Measurements from ENCODE around the gene SPATA12. TPM values are rescaled to one million over a fixed set of nuclear protein-coding genes. Genes with fewer than 3 reads are reported as not detected.
"Not testable (repeated sequence)": the region's sequence is repeated elsewhere in the genome, so short reads cannot be mapped to it uniquely, and the experiment has no call there.

The SPATA12 gene
- total RNA-seq, 1 experiment from 2014 or later, result 1.0 TPM

- DNase-seq (ENCODE audit: low read depth), result no peak
- in situ Hi-C loops (cut with HindIII; ENCODE audit: low pct_unique_long_range_greater_than_20kb, low sequenced_read_pairs), result loop anchor here (25.0 kb wide), 1 partner anchor 90 kb away; no protein-coding TSS in a partner anchor
These were observed 17.3 kb downstream of the SPATA12 start for GRCh38 chr3:57077630-57078343.

- no peak for DNase-seq (ENCODE audit: low read depth)
- in situ Hi-C loops (cut with HindIII; ENCODE audit: low pct_unique_long_range_greater_than_20kb, low sequenced_read_pairs), result loop anchor here (25.0 kb wide), 1 partner anchor 91 kb away; no protein-coding TSS in a partner anchor
These were observed 17.8 kb downstream of the SPATA12 start for GRCh38 chr3:57078344-57078634.

GRCh38 chr3:57078635-57079473, 18.4 kb downstream of the SPATA12 start:
- DNase-seq (ENCODE audit: low read depth), result peak; percentile 65
- in situ Hi-C loops (cut with HindIII; ENCODE audit: low pct_unique_long_range_greater_than_20kb, low sequenced_read_pairs), result loop anchor here (25.0 kb wide), 1 partner anchor 92 kb away; no protein-coding TSS in a partner anchor

GRCh38 chr3:57079474-57079831, 19.0 kb downstream of the SPATA12 start:
- peak; percentile 42 for DNase-seq (ENCODE audit: low read depth)
- in situ Hi-C loops (cut with HindIII; ENCODE audit: low pct_unique_long_range_greater_than_20kb, low sequenced_read_pairs), result loop anchor here (25.0 kb wide), 1 partner anchor 92 kb away; no protein-coding TSS in a partner anchor

- DNase-seq (ENCODE audit: low read depth), result no peak
- in situ Hi-C loops (cut with HindIII; ENCODE audit: low pct_unique_long_range_greater_than_20kb, low sequenced_read_pairs), result loop anchor here (25.0 kb wide), 1 partner anchor 93 kb away; no protein-coding TSS in a partner anchor
These were observed 19.7 kb downstream of the SPATA12 start for GRCh38 chr3:57080171-57080570.

- DNase-seq (ENCODE audit: low read depth), result no peak
- in situ Hi-C loops (cut with HindIII; ENCODE audit: low pct_unique_long_range_greater_than_20kb, low sequenced_read_pairs), result loop anchor here (25.0 kb wide), 1 partner anchor 94 kb away; no protein-coding TSS in a partner anchor
These were observed 20.7 kb downstream of the SPATA12 start for GRCh38 chr3:57081173-57081572.

GRCh38 chr3:57082481-57082880, 22.0 kb downstream of the SPATA12 start:
- in situ Hi-C loops (cut with HindIII; ENCODE audit: low pct_unique_long_range_greater_than_20kb, low sequenced_read_pairs), result loop anchor here (25.0 kb wide), 1 partner anchor 95 kb away; no protein-coding TSS in a partner anchor
- DNase-seq (ENCODE audit: low read depth), result no peak

- not testable (repeated sequence) for DNase-seq (ENCODE audit: low read depth)
- in situ Hi-C loops (cut with HindIII; ENCODE audit: low pct_unique_long_range_greater_than_20kb, low sequenced_read_pairs), result loop anchor here (25.0 kb wide), 1 partner anchor 96 kb away; no protein-coding TSS in a partner anchor
These were observed 23.0 kb downstream of the SPATA12 start for GRCh38 chr3:57083266-57083995.

- no peak for DNase-seq (ENCODE audit: low read depth)
- in situ Hi-C loops (cut with HindIII; ENCODE audit: low pct_unique_long_range_greater_than_20kb, low sequenced_read_pairs), result loop anchor here (25.0 kb wide), 1 partner anchor 98 kb away; no protein-coding TSS in a partner anchor
These were observed 24.7 kb downstream of the SPATA12 start for GRCh38 chr3:57085211-57085610.

- in situ Hi-C loops (cut with HindIII; ENCODE audit: low pct_unique_long_range_greater_than_20kb, low sequenced_read_pairs), result loop anchor here (25.0 kb wide), 1 partner anchor 99 kb away; no protein-coding TSS in a partner anchor
- DNase-seq (ENCODE audit: low read depth), result no peak
These were observed 25.7 kb downstream of the SPATA12 start for GRCh38 chr3:57086201-57086600.

GRCh38 chr3:57087361-57088092, 27.1 kb downstream of the SPATA12 start:
- in situ Hi-C loops (cut with HindIII; ENCODE audit: low pct_unique_long_range_greater_than_20kb, low sequenced_read_pairs), result loop anchor here (25.0 kb wide), 1 partner anchor 100 kb away; no protein-coding TSS in a partner anchor
- no peak for DNase-seq (ENCODE audit: low read depth)

- in situ Hi-C loops (cut with HindIII; ENCODE audit: low pct_unique_long_range_greater_than_20kb, low sequenced_read_pairs), result loop anchor here (25.0 kb wide), 1 partner anchor 101 kb away; no protein-coding TSS in a partner anchor
- no peak for DNase-seq (ENCODE audit: low read depth)
These were observed 28.0 kb downstream of the SPATA12 start for GRCh38 chr3:57088503-57088902.

GRCh38 chr3:57089043-57089442, 28.6 kb downstream of the SPATA12 start:
- DNase-seq (ENCODE audit: low read depth), result no peak
- in situ Hi-C loops (cut with HindIII; ENCODE audit: low pct_unique_long_range_greater_than_20kb, low sequenced_read_pairs), result loop anchor here (25.0 kb wide), 1 partner anchor 102 kb away; no protein-coding TSS in a partner anchor

GRCh38 chr3:57091521-57092273, 31.2 kb downstream of the SPATA12 start:
- in situ Hi-C loops (cut with HindIII; ENCODE audit: low pct_unique_long_range_greater_than_20kb, low sequenced_read_pairs), result loop anchor here (25.0 kb wide), 1 partner anchor 104 kb away; no protein-coding TSS in a partner anchor
- no peak for DNase-seq (ENCODE audit: low read depth)

GRCh38 chr3:57093489-57093888, 33.0 kb downstream of the SPATA12 start:
- DNase-seq (ENCODE audit: low read depth), result no peak
- in situ Hi-C loops (cut with HindIII; ENCODE audit: low pct_unique_long_range_greater_than_20kb, low sequenced_read_pairs), result loop anchor here (25.0 kb wide), 1 partner anchor 106 kb away; no protein-coding TSS in a partner anchor

- in situ Hi-C loops (cut with HindIII; ENCODE audit: low pct_unique_long_range_greater_than_20kb, low sequenced_read_pairs), result loop anchor here (25.0 kb wide), 1 partner anchor 107 kb away; no protein-coding TSS in a partner anchor
- DNase-seq (ENCODE audit: low read depth), result no peak
These were observed 33.6 kb downstream of the SPATA12 start for GRCh38 chr3:57093971-57094535.

Data from Caki2 (cell line).